Smooth muscle cell (in vitro differentiated cells): ENCODE measurements around the gene ATXN7. TPM values are rescaled to one million over a fixed set of nuclear protein-coding genes. Genes with fewer than 3 reads are reported as not detected.

Experiments
- DNase-seq: peaks from one replicate; lab custom pipeline; 2025; ENCODE audit not compliant: unreplicated experiment; lab: John Stamatoyannopoulos, UW
- H2AFZ ChIP-seq: fragments of 200-600 bp; sonication (generic); 2 replicates; pipeline ENCODE4 v1.6.0; 2016; ENCODE audit warnings: antibody characterized with exemption, low read depth, mild to moderate bottlenecking
- H3F3A ChIP-seq: fragments of 200-600 bp; sonication (generic); 2 replicates; pipeline ENCODE4 v1.6.0; 2017; ENCODE audit warnings: antibody characterized with exemption, low read depth
- H3K27ac ChIP-seq: fragments of 200-600 bp; sonication (generic); 2 replicates; pipeline ENCODE4 v1.5.1; 2016; ENCODE audit warnings: low read depth, mild to moderate bottlenecking
- H3K27me3 ChIP-seq: fragments of 200-600 bp; sonication (generic); 2 replicates; pipeline ENCODE4 v1.6.1; 2016; ENCODE audit warnings: low read depth, mild to moderate bottlenecking
- H3K36me3 ChIP-seq: fragments of 200-600 bp; sonication (generic); 2 replicates; pipeline ENCODE4 v1.5.1; 2016; ENCODE audit warnings: low read depth
- H3K4me1 ChIP-seq: fragments of 200-600 bp; sonication (generic); 2 replicates; pipeline ENCODE4 v1.5.1; 2016; ENCODE audit warnings: low read depth
- H3K4me2 ChIP-seq: fragments of 200-600 bp; sonication (generic); 2 replicates; pipeline ENCODE4 v1.6.0; 2016; ENCODE audit warnings: mild to moderate bottlenecking
- H3K4me3 ChIP-seq: fragments of 200-600 bp; sonication (generic); 2 replicates; pipeline ENCODE4 v1.5.1; 2016; ENCODE audit warnings: mild to moderate bottlenecking
- H3K79me2 ChIP-seq: fragments of 200-600 bp; sonication (generic); 2 replicates; pipeline ENCODE4 v1.6.0; 2016; ENCODE audit warnings: low read depth, mild to moderate bottlenecking
- H3K9ac ChIP-seq: fragments of 200-600 bp; sonication (generic); 2 replicates; pipeline ENCODE4 v1.6.0; 2016; ENCODE audit warnings: low read depth
- H3K9me3 ChIP-seq: fragments of 200-600 bp; sonication (generic); replicated peaks from 2 replicates; pipeline ENCODE4 v1.5.1; 2016; ENCODE audit warnings: low read depth
- H4K20me1 ChIP-seq: fragments of 200-600 bp; sonication (generic); 2 replicates; pipeline ENCODE4 v1.6.0; 2016; ENCODE audit warnings: low read depth
- WGBS: methylation state at CpG from one replicate; pipeline ENCODE4 v1.1.7; 2016; ENCODE audit warnings: low lambda C conversion rate; 5-methylcytosine and 5-hydroxymethylcytosine counted together
- polyA plus RNA-seq: library from polyadenylated mRNA; unstranded; fragments of >200 nt; fragmentation: Nextera tagmentation; extraction: Ambion mirVana; gene quantifications from 2 replicates; pipeline ENCODE4 v1.2.1, GENCODE V29; 2016
- total RNA-seq: library from RNA; depleted of rRNA; stranded (reverse); fragments of >200 nt; gene quantifications from 2 replicates; pipeline ENCODE4 v1.2.3, GENCODE V29; 2014
- TF ChIP-seq, protein P1 (sequence below): fragments of 200-600 bp; sonication (generic); IDR thresholded peaks from 2 replicates; pipeline ENCODE4 v1.5.1; 2017; ENCODE audit warnings: borderline replicate concordance, mild to moderate bottlenecking, antibody characterized with exemption; ENCODE audit not compliant: insufficient read depth, poor library complexity, severe bottlenecking

ATXN7 gene
- total and polyA plus RNA-seq, 2 experiments from 2014 or later = 3.6 to 14.1 TPM

DNA sequence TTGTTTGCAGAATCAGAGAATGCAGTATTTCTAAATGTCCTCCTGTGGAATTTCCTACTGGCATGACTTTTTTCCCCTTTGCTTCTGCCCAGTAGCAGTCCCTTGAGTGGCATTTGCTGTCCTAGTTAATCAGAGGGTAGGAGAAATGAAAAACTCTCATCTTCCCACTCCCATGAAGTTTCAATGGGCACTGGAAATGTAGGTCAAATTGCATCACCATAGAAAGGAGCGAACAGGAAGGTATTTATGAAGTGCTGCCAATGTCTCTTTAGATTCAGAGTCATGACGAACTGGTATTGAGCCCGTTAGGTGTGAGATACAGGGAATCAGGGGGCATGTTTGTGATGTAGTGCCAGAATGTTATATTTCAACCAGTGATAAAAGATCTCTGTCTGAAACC lies 23.2 kb downstream of the ATXN7 start:
- H3K9me3 ChIP-seq = no peaks in the 10 kb centered on the region
- no peak overlapping the region for H3K4me2 ChIP-seq
- DNase-seq = no peak
- H3K27ac ChIP-seq = no peak overlapping the region
- H2AFZ ChIP-seq = no peak overlapping the region
- no peaks in the 10 kb centered on the region for H3K4me1 ChIP-seq
- 92% methylated on average over 3 of the region's 3 CpGs for WGBS
- H3K9ac ChIP-seq = no peak overlapping the region
- peaks cover 30% of the 10 kb centered on the region for H3K79me2 ChIP-seq
- H3K4me3 ChIP-seq = no peak overlapping the region
- H4K20me1 ChIP-seq = peaks cover 77% of the 10 kb centered on the region
- H3K27me3 ChIP-seq = no peaks in the 10 kb centered on the region
- no peaks in the 10 kb centered on the region for H3F3A ChIP-seq
- TF ChIP-seq, protein P1, sequence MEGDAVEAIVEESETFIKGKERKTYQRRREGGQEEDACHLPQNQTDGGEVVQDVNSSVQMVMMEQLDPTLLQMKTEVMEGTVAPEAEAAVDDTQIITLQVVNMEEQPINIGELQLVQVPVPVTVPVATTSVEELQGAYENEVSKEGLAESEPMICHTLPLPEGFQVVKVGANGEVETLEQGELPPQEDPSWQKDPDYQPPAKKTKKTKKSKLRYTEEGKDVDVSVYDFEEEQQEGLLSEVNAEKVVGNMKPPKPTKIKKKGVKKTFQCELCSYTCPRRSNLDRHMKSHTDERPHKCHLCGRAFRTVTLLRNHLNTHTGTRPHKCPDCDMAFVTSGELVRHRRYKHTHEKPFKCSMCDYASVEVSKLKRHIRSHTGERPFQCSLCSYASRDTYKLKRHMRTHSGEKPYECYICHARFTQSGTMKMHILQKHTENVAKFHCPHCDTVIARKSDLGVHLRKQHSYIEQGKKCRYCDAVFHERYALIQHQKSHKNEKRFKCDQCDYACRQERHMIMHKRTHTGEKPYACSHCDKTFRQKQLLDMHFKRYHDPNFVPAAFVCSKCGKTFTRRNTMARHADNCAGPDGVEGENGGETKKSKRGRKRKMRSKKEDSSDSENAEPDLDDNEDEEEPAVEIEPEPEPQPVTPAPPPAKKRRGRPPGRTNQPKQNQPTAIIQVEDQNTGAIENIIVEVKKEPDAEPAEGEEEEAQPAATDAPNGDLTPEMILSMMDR = no peak
- H3K36me3 ChIP-seq = no peaks in the 10 kb centered on the region

DNA sequence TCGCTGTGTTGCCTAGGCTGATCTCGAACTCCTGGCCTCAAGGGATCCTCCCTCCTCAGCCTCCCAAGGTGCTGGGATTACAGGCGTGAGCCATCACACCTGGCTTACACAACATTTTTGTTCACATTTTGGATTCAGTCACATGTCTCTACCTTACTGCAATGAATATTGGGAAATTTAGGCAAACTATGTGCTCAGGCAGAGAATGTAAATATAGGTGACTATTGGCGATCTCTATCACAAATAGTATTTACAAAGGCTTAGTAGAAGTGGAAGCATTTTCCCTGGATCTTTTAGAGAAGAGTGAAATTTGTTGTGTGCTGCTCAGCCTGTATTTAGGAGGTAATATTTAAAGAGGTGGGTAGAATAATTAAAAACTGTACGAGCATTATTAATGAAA lies 27.9 kb downstream of the ATXN7 start:
- Histone ChIP-seq H2AFZ (no peak overlapping the region), H3K36me3 (no peaks in the 10 kb centered on the region), H3K9ac (no peak overlapping the region), H4K20me1 (peaks cover 71% of the 10 kb centered on the region), H3K4me2 (no peak overlapping the region), H3K4me1 (no peaks in the 10 kb centered on the region), H3K4me3 (no peak overlapping the region), H3K27me3 (no peaks in the 10 kb centered on the region), H3F3A (no peaks in the 10 kb centered on the region), H3K9me3 (no peaks in the 10 kb centered on the region), H3K27ac (no peak overlapping the region), H3K79me2 (peaks cover 23% of the 10 kb centered on the region)
- no peak for DNase-seq
- TF ChIP-seq, protein P1 = no peak
- WGBS = 96% methylated on average over 5 of the region's 5 CpGs

DNA sequence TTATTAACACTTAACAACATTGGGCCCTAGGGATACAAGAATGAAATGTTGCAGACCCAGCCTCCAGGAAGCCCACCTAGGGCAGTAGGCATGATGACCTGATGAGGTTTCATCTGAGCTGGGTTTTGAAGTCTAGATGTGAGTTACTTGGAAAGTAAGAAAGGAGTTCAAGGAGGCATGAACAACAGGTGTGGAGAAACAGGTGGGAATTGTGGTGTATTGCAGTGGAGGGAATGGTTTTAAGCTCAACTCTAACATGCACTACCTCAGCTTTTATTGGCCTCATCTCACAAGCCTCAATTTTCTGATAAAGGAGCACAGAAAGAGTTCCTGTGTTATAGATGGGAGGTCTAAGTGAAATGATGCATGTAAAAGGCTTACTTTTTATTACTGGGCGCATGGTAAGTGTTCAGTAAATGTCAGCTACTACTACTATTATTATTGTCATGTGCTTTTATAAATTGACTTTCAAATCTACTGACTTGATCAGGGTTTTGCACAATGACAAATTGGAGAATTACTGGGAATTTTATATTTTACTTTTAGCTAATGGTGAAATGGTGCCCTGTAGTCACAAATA lies 29.2 kb downstream of the ATXN7 start:
- Histone ChIP-seq H3K79me2 (peaks cover 17% of the 10 kb centered on the region), H4K20me1 (peaks cover 67% of the 10 kb centered on the region), H3K9ac (no peak overlapping the region), H3K27ac (no peak overlapping the region), H2AFZ (no peak overlapping the region), H3K4me1 (no peaks in the 10 kb centered on the region), H3K9me3 (no peaks in the 10 kb centered on the region), H3K4me3 (no peak overlapping the region), H3K27me3 (no peaks in the 10 kb centered on the region), H3K36me3 (no peaks in the 10 kb centered on the region), H3K4me2 (no peak overlapping the region), H3F3A (no peaks in the 10 kb centered on the region)
- no peak for DNase-seq
- TF ChIP-seq, protein P1 = no peak
- 86% methylated on average over 1 of the region's 1 CpG for WGBS
